Endothelial cell of umbilical vein (primary cell): ENCODE measurements around the gene JAZF1. TPM values are rescaled to one million over a fixed set of nuclear protein-coding genes. Genes with fewer than 3 reads are reported as not detected.

Experiments
- BruUV-seq: library from RNA; stranded (reverse); fragments of 400-500 nt; replicated peaks from 2 replicates; lab custom pipeline; 2021; lab: Mats Ljungman, UMichigan
- CTCF ChIA-PET: fragments of 300-600, 350-600 bp; sonication (Branson Sonifier 250); formaldehyde crosslinking; loops from one replicate; lab custom pipeline; 2021; ENCODE audit warnings: antibody characterized with exemption, inconsistent platforms; lab: Charles Lee
- POLR2A ChIA-PET: fragments of 300-600, 350-600 bp; sonication (Branson Sonifier 250); formaldehyde crosslinking; loops from one replicate; lab custom pipeline; 2021; ENCODE audit warnings: antibody characterized with exemption, inconsistent platforms; lab: Charles Lee
- DNase-seq: peaks from one replicate; pipeline ENCODE4 v3.0.0-alpha.2; 2011; ENCODE audit warnings: low read depth, low spot score
- FAIRE-seq: peaks from 2 replicates; lab custom pipeline; 2011; peaks lifted over from hg19 to GRCh38; lab: Jason Lieb, UNC
- H2AFZ ChIP-seq: 2 replicates; pipeline ENCODE4 v1.6.0; 2012; ENCODE audit warnings: low read depth, low read length, control low read depth, inconsistent platforms
- H3K27ac ChIP-seq: 2 replicates; pipeline ENCODE4 v1.5.1; 2011; ENCODE audit warnings: low read depth, mild to moderate bottlenecking, control low read depth, low read length, moderate library complexity; ENCODE audit not compliant: insufficient read depth
- H3K27me3 ChIP-seq, 2 experiments: 2 replicates each; pipeline versions ENCODE4 v1.6.0 to v1.6.1; 2011; ENCODE audit warnings: low read length in 2 of 2, mixed read lengths in 1 of 2; ENCODE audit not compliant: control insufficient read depth in 2 of 2, insufficient read depth in 2 of 2
- H3K36me3 ChIP-seq, 2 experiments: 2 replicates in 1 of 2; 3 replicates in 1 of 2; pipeline ENCODE4 v1.5.1; 2011; ENCODE audit warnings: low read length in 2 of 2, mild to moderate bottlenecking in 1 of 2, moderate library complexity in 1 of 2; ENCODE audit not compliant: control insufficient read depth in 2 of 2, insufficient read depth in 2 of 2; ENCODE audit errors: extremely low read depth in 1 of 2
- H3K4me1 ChIP-seq: 3 replicates; pipeline ENCODE4 v1.5.1; 2011; ENCODE audit warnings: mild to moderate bottlenecking, low read length; ENCODE audit not compliant: control insufficient read depth, insufficient read depth; ENCODE audit errors: extremely low read depth
- H3K4me2 ChIP-seq: 2 replicates; pipeline ENCODE4 v1.6.1; 2011; ENCODE audit warnings: low read length, control low read depth, mixed read lengths; ENCODE audit not compliant: insufficient read depth
- H3K4me3 ChIP-seq, 3 experiments: fragments of 200-600 bp in 1 of 3; sonication (generic), shearing (Covaris generic) in 1 of 3; replicated peaks in 1 of 3; 2 replicates each; pipeline ENCODE4 v1.5.1; 2011 to 2016; ENCODE audit warnings: control low read depth in 3 of 3, low read length in 3 of 3, mild to moderate bottlenecking in 2 of 3, inconsistent platforms in 1 of 3, low read depth in 1 of 3, moderate library complexity in 1 of 3; ENCODE audit not compliant: insufficient read depth in 1 of 3
- H3K79me2 ChIP-seq: 2 replicates; pipeline ENCODE4 v1.6.0; 2012; ENCODE audit warnings: low read length, inconsistent platforms; ENCODE audit not compliant: control insufficient read depth, insufficient read depth
- H3K9ac ChIP-seq: replicated peaks from 2 replicates; pipeline ENCODE3; 2011; ENCODE audit warnings: low read length, control low read depth; ENCODE audit not compliant: insufficient read depth; ENCODE audit errors: extremely low read depth
- H3K9me1 ChIP-seq: replicated peaks from 3 replicates; pipeline ENCODE4 v1.6.0; 2011; ENCODE audit warnings: mild to moderate bottlenecking, low read length; ENCODE audit not compliant: control insufficient read depth, insufficient read depth; ENCODE audit errors: extremely low read depth
- H3K9me3 ChIP-seq: replicated peaks from 2 replicates; pipeline ENCODE4 v1.5.1; 2012; ENCODE audit warnings: low read length, inconsistent platforms; ENCODE audit not compliant: control insufficient read depth, insufficient read depth
- H4K20me1 ChIP-seq: replicated peaks from 2 replicates; pipeline ENCODE3; 2011; ENCODE audit warnings: mild to moderate bottlenecking, low read length; ENCODE audit not compliant: control insufficient read depth, insufficient read depth; ENCODE audit errors: extremely low read depth
- EZH2 ChIP-seq: IDR thresholded peaks from 2 replicates; pipeline ENCODE4 v1.6.1; 2012; ENCODE audit warnings: borderline replicate concordance, low read depth, mild to moderate bottlenecking, moderate library complexity, low read length, inconsistent platforms; ENCODE audit not compliant: severe bottlenecking
- FOS ChIP-seq: IDR thresholded peaks from 2 replicates; pipeline ENCODE4 v1.6.1; 2011; ENCODE audit warnings: mild to moderate bottlenecking, low read length, moderate library complexity, borderline replicate concordance; ENCODE audit not compliant: insufficient read depth
- JUN ChIP-seq: IDR thresholded peaks from 2 replicates; pipeline ENCODE4 v1.6.1; 2011; ENCODE audit warnings: borderline replicate concordance, low read depth; ENCODE audit not compliant: insufficient read length, insufficient read depth
- MYC ChIP-seq: IDR thresholded peaks from one replicate; pipeline ENCODE4 v1.6.1; 2011; ENCODE audit warnings: mild to moderate bottlenecking, low read depth, low read length
- POLR2AphosphoS5 ChIP-seq: IDR thresholded peaks from 2 replicates; pipeline ENCODE4 v1.6.1; 2012; ENCODE audit warnings: low read depth, mild to moderate bottlenecking, control low read depth, low read length, moderate library complexity; ENCODE audit not compliant: insufficient read depth
- dilution Hi-C: fragments of 300-500 bp; cut with MboI; formaldehyde crosslinking; loops from one replicate; pipeline ENCODE4 v1.15.0; 2019; ENCODE audit warnings: low sequenced_read_pairs; ENCODE audit not compliant: extremely low pct_ligation_motif_present
- intact Hi-C: fragments of 100-400 bp; cut with micrococcal nuclease; formaldehyde crosslinking; loops from one replicate; pipeline ENCODE4 v1.10.0; 2022
- polyA plus RNA-seq, 4 experiments: library from polyadenylated mRNA; depleted of rRNA in 3 of 4; stranded (reverse) in 3 of 4; unstranded in 1 of 4; fragments of >200 nt; gene quantifications; 2 replicates each; pipeline versions ENCODE4 v1.2.1 to v1.2.3, GENCODE V29; 2011 to 2012; ENCODE audit warnings: missing spikeins in 1 of 4
- total RNA-seq: library from RNA; stranded (reverse); gene quantifications from 2 replicates; pipeline ENCODE4 v1.2.3, GENCODE V29; 2021
- TF ChIP-seq, protein P1 (sequence below), 2 donors: IDR thresholded peaks; 1 replicate in 1 of 2; 2 replicates in 1 of 2; pipeline ENCODE4 v1.5.1; 2011; ENCODE audit warnings: low read length in 2 of 2, mild to moderate bottlenecking in 2 of 2, moderate library complexity in 2 of 2, control low read depth in 1 of 2, inconsistent platforms in 1 of 2, low read depth in 1 of 2; ENCODE audit not compliant: insufficient read depth in 1 of 2; ENCODE audit errors: extremely low read depth in 1 of 2

JAZF1 gene
- total and polyA plus RNA-seq, 2 donors (not counting 3 experiments of a cell fraction or from before 2014, with no cell fraction given), result 2.5 to 16.9 TPM

DNA sequence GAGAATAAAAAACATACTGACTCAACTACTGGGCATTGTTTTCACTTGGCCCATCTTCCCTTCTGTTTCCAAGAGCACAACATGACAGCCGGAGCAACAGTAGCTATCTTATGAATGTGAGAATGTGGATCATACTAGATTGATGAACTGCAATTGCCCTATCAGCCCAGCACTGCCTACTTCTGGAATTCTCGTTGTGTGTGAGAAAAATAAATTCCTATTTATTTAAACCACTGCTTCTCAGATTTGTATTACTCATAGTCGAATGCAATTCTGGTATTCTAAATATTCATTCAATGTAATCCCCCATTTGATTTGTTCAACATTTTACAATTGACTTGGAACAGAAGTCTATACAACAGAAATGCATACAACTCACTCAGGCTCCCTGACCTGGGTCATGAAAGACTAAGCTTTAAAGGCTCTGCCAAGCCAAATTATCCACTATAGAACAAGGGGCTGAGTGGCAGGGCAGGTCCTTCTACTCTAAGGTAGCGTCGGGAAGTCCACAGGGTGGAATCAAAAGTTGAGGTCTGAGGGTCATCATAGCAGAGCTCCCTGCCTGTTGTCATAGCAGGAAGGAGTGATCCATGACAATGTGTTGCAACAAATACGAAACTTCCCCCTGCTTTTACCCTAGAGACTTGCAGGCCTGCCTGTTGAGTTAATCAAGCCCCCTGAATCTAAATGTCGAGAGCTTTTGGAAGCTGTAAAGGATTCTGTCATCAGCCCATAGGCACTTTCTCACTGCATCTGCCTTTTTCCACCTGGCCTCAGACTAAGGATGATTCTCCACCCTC, 12.4 kb upstream of the JAZF1 start:
- no peak overlapping the region for H3K27ac ChIP-seq
- BruUV-seq, result no TSS peak
- dilution Hi-C loops (no loop called here), intact Hi-C loops (no loop called here)
- H3K4me2 ChIP-seq, result no peak overlapping the region
- no peaks in the 10 kb centered on the region for H3K4me1 ChIP-seq
- H3K9me3 ChIP-seq, result no peaks in the 10 kb centered on the region
- DNase-seq, result no peak
- no peaks in the 10 kb centered on the region for H3K9me1 ChIP-seq
- no peaks in the 10 kb centered on the region for H3K79me2 ChIP-seq
- H4K20me1 ChIP-seq, result no peaks in the 10 kb centered on the region
- H3K9ac ChIP-seq, result no peak overlapping the region
- H3K27me3 ChIP-seq, result peaks cover 3 to 6% of the 10 kb centered on the region in 2 experiments
- no peak overlapping the region for H3K4me3 ChIP-seq
- no peaks in the 10 kb centered on the region for H3K36me3 ChIP-seq
- H2AFZ ChIP-seq, result no peak overlapping the region
- TF ChIP-seq, protein P1, sequence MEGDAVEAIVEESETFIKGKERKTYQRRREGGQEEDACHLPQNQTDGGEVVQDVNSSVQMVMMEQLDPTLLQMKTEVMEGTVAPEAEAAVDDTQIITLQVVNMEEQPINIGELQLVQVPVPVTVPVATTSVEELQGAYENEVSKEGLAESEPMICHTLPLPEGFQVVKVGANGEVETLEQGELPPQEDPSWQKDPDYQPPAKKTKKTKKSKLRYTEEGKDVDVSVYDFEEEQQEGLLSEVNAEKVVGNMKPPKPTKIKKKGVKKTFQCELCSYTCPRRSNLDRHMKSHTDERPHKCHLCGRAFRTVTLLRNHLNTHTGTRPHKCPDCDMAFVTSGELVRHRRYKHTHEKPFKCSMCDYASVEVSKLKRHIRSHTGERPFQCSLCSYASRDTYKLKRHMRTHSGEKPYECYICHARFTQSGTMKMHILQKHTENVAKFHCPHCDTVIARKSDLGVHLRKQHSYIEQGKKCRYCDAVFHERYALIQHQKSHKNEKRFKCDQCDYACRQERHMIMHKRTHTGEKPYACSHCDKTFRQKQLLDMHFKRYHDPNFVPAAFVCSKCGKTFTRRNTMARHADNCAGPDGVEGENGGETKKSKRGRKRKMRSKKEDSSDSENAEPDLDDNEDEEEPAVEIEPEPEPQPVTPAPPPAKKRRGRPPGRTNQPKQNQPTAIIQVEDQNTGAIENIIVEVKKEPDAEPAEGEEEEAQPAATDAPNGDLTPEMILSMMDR (IDR thresholded peaks at IDR 0.05; ENCODE audit: extremely low read depth in 1 of 2, insufficient read depth in 1 of 2, low read depth in 1 of 2, low read length in 2 of 2), result no peak
- no peak for TF ChIP-seq MYC
- no peak for TF ChIP-seq POLR2AphosphoS5
- TF ChIP-seq EZH2, result no peak
- TF ChIP-seq FOS, result no peak
- no peak for TF ChIP-seq JUN
- ChIA-PET POLR2A (no interaction called here), CTCF (interaction anchor here (1.1 to 1.4 kb wide), 2 partner anchors 9 to 104 kb away, joined by 3 read pairs; no protein-coding TSS in a partner anchor)
- FAIRE-seq, result no peak
